Right lobe of liver (tissue), 4 donors: ENCODE results near the gene NR1I3.

Source experiments
- POLR2A ChIP-seq: fragments of 450-650 bp; IDR thresholded peaks from one replicate; pipeline ENCODE4 v1.6.1; 2017; ENCODE audit warnings: antibody characterized with exemption, mild to moderate bottlenecking
- TF ChIP-seq, protein P1 (sequence below), 4 donors: fragments of 200-600 bp in 3 of 4; fragments of 450-650 bp in 1 of 4; IDR thresholded peaks; one replicate each; pipeline versions ENCODE4 v1.5.1 to v1.8.0; 2016 to 2022; ENCODE audit warnings: antibody characterized with exemption in 4 of 4, mild to moderate bottlenecking in 2 of 4
- donor health status: DM: no; HTN: no; CAD: no.
- donor health status: DM: no; HTN: no; CAD: no.
- donor health status: DM: no; HTN: yes; CAD: no.

DNA sequence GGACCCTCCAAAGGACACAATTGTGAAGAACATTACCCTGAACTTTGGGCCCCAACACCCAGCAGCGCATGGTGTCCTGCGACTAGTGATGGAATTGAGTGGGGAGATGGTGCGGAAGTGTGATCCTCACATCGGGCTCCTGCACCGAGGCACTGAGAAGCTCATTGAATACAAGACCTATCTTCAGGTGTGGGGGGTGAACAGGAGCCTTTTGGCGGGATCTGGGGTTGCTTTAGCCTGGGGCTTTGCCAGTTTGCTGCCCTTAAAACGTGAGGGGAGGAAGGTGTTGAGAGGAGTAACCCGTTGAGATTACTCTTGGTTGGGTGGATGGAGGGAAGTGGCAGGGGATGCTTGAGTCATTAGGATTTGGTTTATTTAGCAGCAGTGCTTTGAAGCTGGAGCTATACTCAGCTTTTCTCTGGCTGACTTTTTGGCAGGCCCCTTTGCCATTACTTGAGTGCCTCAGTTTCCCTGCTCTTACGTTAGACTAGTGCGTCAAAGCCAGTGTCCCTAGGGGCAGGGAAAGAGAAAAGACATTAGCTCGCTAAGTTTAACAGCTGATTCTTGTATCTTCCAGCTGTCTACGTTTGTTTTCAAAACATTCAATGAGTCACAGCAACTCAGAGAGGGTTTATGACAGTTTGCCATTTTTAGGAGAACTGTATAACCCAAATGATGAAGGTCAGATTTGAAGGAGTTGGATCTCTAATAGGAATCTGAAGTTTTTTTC lies 31.4 kb downstream of the NR1I3 start:
- no peak for TF ChIP-seq POLR2A
- TF ChIP-seq, protein P1, sequence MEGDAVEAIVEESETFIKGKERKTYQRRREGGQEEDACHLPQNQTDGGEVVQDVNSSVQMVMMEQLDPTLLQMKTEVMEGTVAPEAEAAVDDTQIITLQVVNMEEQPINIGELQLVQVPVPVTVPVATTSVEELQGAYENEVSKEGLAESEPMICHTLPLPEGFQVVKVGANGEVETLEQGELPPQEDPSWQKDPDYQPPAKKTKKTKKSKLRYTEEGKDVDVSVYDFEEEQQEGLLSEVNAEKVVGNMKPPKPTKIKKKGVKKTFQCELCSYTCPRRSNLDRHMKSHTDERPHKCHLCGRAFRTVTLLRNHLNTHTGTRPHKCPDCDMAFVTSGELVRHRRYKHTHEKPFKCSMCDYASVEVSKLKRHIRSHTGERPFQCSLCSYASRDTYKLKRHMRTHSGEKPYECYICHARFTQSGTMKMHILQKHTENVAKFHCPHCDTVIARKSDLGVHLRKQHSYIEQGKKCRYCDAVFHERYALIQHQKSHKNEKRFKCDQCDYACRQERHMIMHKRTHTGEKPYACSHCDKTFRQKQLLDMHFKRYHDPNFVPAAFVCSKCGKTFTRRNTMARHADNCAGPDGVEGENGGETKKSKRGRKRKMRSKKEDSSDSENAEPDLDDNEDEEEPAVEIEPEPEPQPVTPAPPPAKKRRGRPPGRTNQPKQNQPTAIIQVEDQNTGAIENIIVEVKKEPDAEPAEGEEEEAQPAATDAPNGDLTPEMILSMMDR (IDR thresholded peaks at IDR 0.05) = no peak
